Measurements from ENCODE around the gene ARAP3. TPM values are rescaled to one million over a fixed set of nuclear protein-coding genes. Genes with fewer than 3 reads are reported as not detected.
A peak's percentile ranks its signal among the peaks of the same experiment; 100 is the strongest.
"Not testable (repeated sequence)": the region's sequence is repeated elsewhere in the genome, so short reads cannot be mapped to it uniquely, and the experiment has no call there.

Gene ARAP3, protein sequence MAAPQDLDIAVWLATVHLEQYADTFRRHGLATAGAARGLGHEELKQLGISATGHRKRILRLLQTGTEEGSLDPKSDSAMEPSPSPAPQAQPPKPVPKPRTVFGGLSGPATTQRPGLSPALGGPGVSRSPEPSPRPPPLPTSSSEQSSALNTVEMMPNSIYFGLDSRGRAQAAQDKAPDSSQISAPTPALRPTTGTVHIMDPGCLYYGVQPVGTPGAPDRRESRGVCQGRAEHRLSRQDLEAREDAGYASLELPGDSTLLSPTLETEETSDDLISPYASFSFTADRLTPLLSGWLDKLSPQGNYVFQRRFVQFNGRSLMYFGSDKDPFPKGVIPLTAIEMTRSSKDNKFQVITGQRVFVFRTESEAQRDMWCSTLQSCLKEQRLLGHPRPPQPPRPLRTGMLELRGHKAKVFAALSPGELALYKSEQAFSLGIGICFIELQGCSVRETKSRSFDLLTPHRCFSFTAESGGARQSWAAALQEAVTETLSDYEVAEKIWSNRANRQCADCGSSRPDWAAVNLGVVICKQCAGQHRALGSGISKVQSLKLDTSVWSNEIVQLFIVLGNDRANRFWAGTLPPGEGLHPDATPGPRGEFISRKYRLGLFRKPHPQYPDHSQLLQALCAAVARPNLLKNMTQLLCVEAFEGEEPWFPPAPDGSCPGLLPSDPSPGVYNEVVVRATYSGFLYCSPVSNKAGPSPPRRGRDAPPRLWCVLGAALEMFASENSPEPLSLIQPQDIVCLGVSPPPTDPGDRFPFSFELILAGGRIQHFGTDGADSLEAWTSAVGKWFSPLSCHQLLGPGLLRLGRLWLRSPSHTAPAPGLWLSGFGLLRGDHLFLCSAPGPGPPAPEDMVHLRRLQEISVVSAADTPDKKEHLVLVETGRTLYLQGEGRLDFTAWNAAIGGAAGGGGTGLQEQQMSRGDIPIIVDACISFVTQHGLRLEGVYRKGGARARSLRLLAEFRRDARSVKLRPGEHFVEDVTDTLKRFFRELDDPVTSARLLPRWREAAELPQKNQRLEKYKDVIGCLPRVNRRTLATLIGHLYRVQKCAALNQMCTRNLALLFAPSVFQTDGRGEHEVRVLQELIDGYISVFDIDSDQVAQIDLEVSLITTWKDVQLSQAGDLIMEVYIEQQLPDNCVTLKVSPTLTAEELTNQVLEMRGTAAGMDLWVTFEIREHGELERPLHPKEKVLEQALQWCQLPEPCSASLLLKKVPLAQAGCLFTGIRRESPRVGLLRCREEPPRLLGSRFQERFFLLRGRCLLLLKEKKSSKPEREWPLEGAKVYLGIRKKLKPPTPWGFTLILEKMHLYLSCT (N-terminal part only)
- 23.3 TPM for polyA plus RNA-seq (2013, experiment 1 of 2)
- polyA plus RNA-seq (2013, experiment 2 of 2), result 28.6 TPM

DNA sequence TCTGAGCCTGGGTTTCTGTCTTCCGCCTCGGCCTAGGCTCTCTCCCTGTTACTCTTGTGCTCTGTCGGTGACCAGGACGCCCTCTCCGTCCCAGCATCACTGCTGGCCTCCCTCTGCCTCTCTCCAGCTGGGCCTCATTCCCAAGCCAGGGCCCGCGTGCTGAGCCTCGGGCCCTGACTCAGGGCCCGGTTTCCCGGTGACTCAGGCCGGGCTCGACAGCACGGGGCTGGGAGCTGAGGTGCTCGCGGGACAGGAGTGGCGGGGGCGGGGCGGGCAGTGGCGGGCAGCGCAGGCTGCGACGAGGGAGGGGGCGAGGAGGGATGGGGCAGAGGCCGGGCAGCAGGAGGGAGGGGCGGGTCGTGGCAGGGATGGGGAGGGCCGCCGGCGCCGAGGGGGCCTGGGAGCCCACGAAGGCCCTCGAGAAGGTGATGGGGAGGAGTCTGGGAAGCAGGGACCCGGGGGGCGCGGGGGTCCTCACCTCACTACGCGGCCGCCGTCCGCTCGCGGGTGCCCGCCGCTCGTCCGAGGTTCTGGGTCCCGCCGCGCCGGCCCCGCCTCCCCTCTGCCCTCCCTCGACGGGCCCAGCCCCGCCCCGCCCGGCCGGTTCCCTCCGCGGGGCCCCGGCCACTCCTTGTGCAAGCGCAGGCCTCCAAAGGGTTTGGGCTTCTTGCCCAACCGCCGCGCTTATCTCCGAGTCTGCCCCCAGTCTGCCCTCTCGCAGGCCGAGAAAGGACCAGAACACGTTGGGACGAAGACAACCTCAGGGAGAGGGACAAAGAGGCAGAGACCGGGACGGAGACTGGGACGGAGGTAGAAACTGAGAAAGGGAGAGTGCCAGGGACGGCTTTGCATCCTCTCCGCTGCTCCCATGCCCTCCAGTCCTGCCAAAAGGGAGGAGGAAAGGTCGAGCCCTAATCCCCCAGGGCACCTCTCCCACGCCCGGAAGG lies at the start of gene ARAP3:
Gene ARAP3, minus strand, starts transcription at position 536 of the 947 bp plus-strand sequence. CDS start 1,744 bp downstream, outside the sequence.
- 3% methylated on average over 77 of the region's 77 CpGs for WGBS
- peaks cover 18% of the 10 kb centered on the region for H3K36me3 ChIP-seq (ENCODE audit: insufficient read depth, low read length)
- peak within 1 kb of the TSS; percentile 88 for H3K27ac ChIP-seq (ENCODE audit: low read depth, low read length)
- no peaks in the 10 kb centered on the region for H3K9me3 ChIP-seq (ENCODE audit: insufficient read depth, low read depth, low read length)
- H3K4me3 ChIP-seq (ENCODE audit: low read length), result peak within 1 kb of the TSS; percentile 67
- H3K27me3 ChIP-seq (ENCODE audit: insufficient read depth, low read length), result no peaks in the 10 kb centered on the region
- peak within 1 kb of the TSS; percentile 69 for H3K9ac ChIP-seq (ENCODE audit: low read depth, low read length)
- H3K4me1 ChIP-seq (ENCODE audit: insufficient read depth, low read length), result peaks cover 29% of the 10 kb centered on the region

DNA sequence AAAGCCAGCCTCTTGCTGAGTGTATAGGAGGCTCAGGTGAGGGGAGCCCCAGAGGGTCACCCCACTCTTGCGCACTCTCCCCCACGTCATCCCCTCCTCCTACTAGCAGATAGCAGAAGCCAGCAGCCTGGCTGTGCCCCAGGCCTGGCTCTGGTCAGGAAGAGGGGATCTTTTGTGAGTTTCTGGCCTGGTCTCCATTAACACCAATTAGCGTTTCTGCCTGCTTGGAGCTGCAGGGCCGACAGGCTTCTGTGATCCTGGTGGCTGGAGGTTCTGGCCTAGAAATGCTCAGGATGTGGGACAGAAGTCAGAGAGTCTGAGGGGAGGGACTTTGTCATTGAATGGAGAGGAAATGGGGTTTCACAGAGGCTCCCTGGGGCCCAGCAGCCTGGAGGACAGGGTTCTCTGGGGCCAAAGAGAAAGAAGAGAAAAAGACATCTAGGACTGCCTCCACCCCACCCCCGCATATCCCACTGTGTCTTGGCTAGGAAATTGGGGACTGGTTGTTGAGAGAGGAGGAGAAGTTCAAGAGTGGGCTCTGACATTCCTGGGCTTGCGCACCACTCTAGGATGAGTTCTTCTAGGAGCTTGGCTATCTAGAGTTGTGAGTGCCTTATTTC lies 47.5 kb upstream of the ARAP3 start:
- Histone ChIP-seq H3K27me3 (ENCODE audit: insufficient read depth, low read length) (no peaks in the 10 kb centered on the region), H3K9me3 (ENCODE audit: insufficient read depth, low read depth, low read length) (no peaks in the 10 kb centered on the region), H3K4me3 (ENCODE audit: low read length) (no peak overlapping the region), H3K36me3 (ENCODE audit: insufficient read depth, low read length) (no peaks in the 10 kb centered on the region), H3K4me1 (ENCODE audit: insufficient read depth, low read length) (peaks cover 16% of the 10 kb centered on the region), H3K27ac (ENCODE audit: low read depth, low read length) (no peak overlapping the region; the same call in 1 of the 2 replicates), H3K9ac (ENCODE audit: low read depth, low read length) (no peak overlapping the region)
- 70% methylated on average over 6 of the region's 6 CpGs for WGBS

GRCh38 chr5:141725891-141726290 lies 43.9 kb upstream of the ARAP3 start:
- no peaks in the 10 kb centered on the region for H3K27me3 ChIP-seq (ENCODE audit: insufficient read depth, low read length)
- H3K4me1 ChIP-seq (ENCODE audit: insufficient read depth, low read length), result peaks cover 16% of the 10 kb centered on the region
- H3K9ac ChIP-seq (ENCODE audit: low read depth, low read length), result no peak overlapping the region
- H3K27ac ChIP-seq (ENCODE audit: low read depth, low read length), result no peak overlapping the region
- no peak overlapping the region for H3K4me3 ChIP-seq (ENCODE audit: low read length)
- no peaks in the 10 kb centered on the region for H3K36me3 ChIP-seq (ENCODE audit: insufficient read depth, low read length)
- WGBS, result 83% methylated on average over 3 of the region's 3 CpGs
- H3K9me3 ChIP-seq (ENCODE audit: insufficient read depth, low read depth, low read length), result no peaks in the 10 kb centered on the region

GRCh38 chr5:141725174-141725573 lies 43.1 kb upstream of the ARAP3 start:
- H3K4me3 ChIP-seq (ENCODE audit: low read length); H3K9me3 ChIP-seq (ENCODE audit: insufficient read depth, low read depth, low read length); H3K9ac ChIP-seq (ENCODE audit: low read depth, low read length); H3K27me3 ChIP-seq (ENCODE audit: insufficient read depth, low read length); H3K36me3 ChIP-seq (ENCODE audit: insufficient read depth, low read length); H3K27ac ChIP-seq (ENCODE audit: low read depth, low read length): not testable (repeated sequence)
- H3K4me1 ChIP-seq (ENCODE audit: insufficient read depth, low read length), result peaks cover 16% of the 10 kb centered on the region
- WGBS, result 85% methylated on average over 3 of the region's 5 CpGs

DNA sequence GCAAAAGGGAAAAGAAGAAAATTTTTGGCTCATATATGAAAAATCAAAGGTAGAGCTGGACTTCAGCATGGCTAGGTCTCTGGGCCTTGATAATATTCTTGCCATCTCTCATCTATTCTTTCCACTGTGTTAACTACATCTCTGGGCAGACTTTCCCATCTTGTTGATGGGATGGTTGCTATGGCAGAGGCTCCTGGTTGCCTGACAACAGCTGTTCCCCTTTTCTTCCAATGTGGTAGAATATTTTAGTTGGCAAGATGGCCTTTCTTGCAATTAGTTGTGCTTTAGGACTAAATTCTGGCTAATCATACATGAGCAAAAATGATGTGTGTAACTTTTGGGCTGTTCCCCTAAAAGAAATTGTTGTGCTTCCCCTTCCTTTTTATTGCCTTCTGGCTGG lies 40.2 kb upstream of the ARAP3 start:
- Histone ChIP-seq H3K4me3 (ENCODE audit: low read length) (no peak overlapping the region), H3K27me3 (ENCODE audit: insufficient read depth, low read length) (no peaks in the 10 kb centered on the region), H3K4me1 (ENCODE audit: insufficient read depth, low read length) (peaks cover 8% of the 10 kb centered on the region), H3K36me3 (ENCODE audit: insufficient read depth, low read length) (no peaks in the 10 kb centered on the region), H3K27ac (ENCODE audit: low read depth, low read length) (no peak overlapping the region), H3K9me3 (ENCODE audit: insufficient read depth, low read depth, low read length) (no peaks in the 10 kb centered on the region), H3K9ac (ENCODE audit: low read depth, low read length) (no peak overlapping the region)

DNA sequence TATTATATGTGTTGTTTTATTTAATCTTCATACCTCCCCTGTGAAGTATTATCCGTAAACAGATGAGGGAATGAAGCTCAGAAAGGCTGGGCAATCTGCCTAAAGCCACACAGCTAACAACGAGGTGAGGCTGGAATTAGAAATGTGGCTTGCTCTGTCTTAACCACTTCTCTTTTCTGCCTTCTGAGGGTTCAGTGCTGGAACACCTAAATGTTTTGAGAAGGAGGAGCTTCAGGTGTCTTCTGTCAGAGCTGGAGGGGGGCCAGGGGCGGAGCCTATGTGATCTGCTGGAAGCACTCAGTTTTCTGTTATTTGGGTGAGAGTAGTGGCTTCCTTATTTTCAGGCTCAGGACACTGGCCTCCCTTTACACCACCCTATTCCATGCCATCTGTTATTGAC lies 35.0 kb upstream of the ARAP3 start:
- no peak overlapping the region for H3K4me3 ChIP-seq (ENCODE audit: low read length)
- WGBS, result 93% methylated on average over 3 of the region's 3 CpGs
- no peaks in the 10 kb centered on the region for H3K36me3 ChIP-seq (ENCODE audit: insufficient read depth, low read length)
- no peak overlapping the region for H3K27ac ChIP-seq (ENCODE audit: low read depth, low read length)
- no peaks in the 10 kb centered on the region for H3K27me3 ChIP-seq (ENCODE audit: insufficient read depth, low read length)
- H3K9me3 ChIP-seq (ENCODE audit: insufficient read depth, low read depth, low read length), result no peaks in the 10 kb centered on the region
- H3K4me1 ChIP-seq (ENCODE audit: insufficient read depth, low read length), result peaks cover 30% of the 10 kb centered on the region
- no peak overlapping the region for H3K9ac ChIP-seq (ENCODE audit: low read depth, low read length)

DNA sequence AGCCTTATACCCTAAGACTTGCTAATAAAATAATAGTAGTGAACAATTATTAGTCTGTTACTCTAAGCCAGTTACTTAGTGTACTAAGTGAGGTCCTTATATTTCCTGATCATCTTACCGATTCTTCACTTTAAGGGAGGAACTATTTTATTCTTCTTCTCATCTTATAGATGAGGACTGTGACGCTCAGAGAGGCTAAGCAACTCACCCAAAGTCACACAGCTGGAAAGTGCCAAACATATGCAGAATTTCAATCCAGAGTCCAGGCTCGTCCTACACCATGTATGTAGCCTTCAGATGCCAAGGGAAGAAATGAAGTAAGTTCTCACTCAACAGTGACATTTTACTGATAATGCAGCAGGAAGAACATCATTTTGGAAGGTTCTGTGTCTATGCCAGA lies 34.4 kb upstream of the ARAP3 start:
- Histone ChIP-seq H3K4me3 (ENCODE audit: low read length) (no peak overlapping the region), H3K4me1 (ENCODE audit: insufficient read depth, low read length) (peaks cover 30% of the 10 kb centered on the region), H3K27ac (ENCODE audit: low read depth, low read length) (no peak overlapping the region), H3K9ac (ENCODE audit: low read depth, low read length) (no peak overlapping the region), H3K9me3 (ENCODE audit: insufficient read depth, low read depth, low read length) (no peaks in the 10 kb centered on the region), H3K36me3 (ENCODE audit: insufficient read depth, low read length) (no peaks in the 10 kb centered on the region), H3K27me3 (ENCODE audit: insufficient read depth, low read length) (no peaks in the 10 kb centered on the region)
- WGBS, result 93% methylated on average over 3 of the region's 3 CpGs

- Histone ChIP-seq H3K4me3 (ENCODE audit: low read length) (no peak overlapping the region), H3K27me3 (ENCODE audit: insufficient read depth, low read length) (no peaks in the 10 kb centered on the region), H3K9me3 (ENCODE audit: insufficient read depth, low read depth, low read length) (no peaks in the 10 kb centered on the region), H3K9ac (ENCODE audit: low read depth, low read length) (no peak overlapping the region), H3K36me3 (ENCODE audit: insufficient read depth, low read length) (no peaks in the 10 kb centered on the region), H3K27ac (ENCODE audit: low read depth, low read length) (no peak overlapping the region), H3K4me1 (ENCODE audit: insufficient read depth, low read length) (peaks cover 30% of the 10 kb centered on the region)
- WGBS, result 53% methylated on average over 3 of the region's 3 CpGs
Observed at GRCh38 chr5:141716009-141716408, 34.0 kb upstream of the ARAP3 start.

GRCh38 chr5:141715346-141715905 lies 33.4 kb upstream of the ARAP3 start:
- WGBS, result 87% methylated on average over 14 of the region's 14 CpGs
- Histone ChIP-seq H3K9ac (ENCODE audit: low read depth, low read length) (no peak overlapping the region), H3K36me3 (ENCODE audit: insufficient read depth, low read length) (no peaks in the 10 kb centered on the region), H3K4me1 (ENCODE audit: insufficient read depth, low read length) (peaks cover 30% of the 10 kb centered on the region), H3K27ac (ENCODE audit: low read depth, low read length) (no peak overlapping the region), H3K4me3 (ENCODE audit: low read length) (no peak overlapping the region), H3K27me3 (ENCODE audit: insufficient read depth, low read length) (no peaks in the 10 kb centered on the region), H3K9me3 (ENCODE audit: insufficient read depth, low read depth, low read length) (no peaks in the 10 kb centered on the region)
